GM12892 (cell line): Measurements from ENCODE around the gene OOSP4A. TPM values are rescaled to one million over a fixed set of nuclear protein-coding genes. Genes with fewer than 3 reads are reported as not detected.
A peak's percentile ranks its signal among the peaks of the same experiment; 100 is the strongest.

Experiments
- DNase-seq: peaks from one replicate; pipeline ENCODE4 v3.0.0; 2011; ENCODE audit not compliant: insufficient read length
- FAIRE-seq: peaks from 2 replicates; lab custom pipeline; 2011; peaks lifted over from hg19 to GRCh38; lab: Jason Lieb, UNC
- POLR2A ChIP-seq: IDR thresholded peaks from 2 replicates; pipeline ENCODE4 v1.6.1; 2011; ENCODE audit warnings: low read depth, low read length, control low read depth
- POLR2AphosphoS5 ChIP-seq: IDR thresholded peaks from 2 replicates; pipeline ENCODE4 v1.6.1; 2011; ENCODE audit warnings: low read depth, low read length, control low read depth
- TAF1 ChIP-seq: IDR thresholded peaks from 2 replicates; pipeline ENCODE4 v1.6.1; 2011; ENCODE audit warnings: low read depth, mild to moderate bottlenecking, control low read depth, low read length, borderline replicate concordance
- polyA plus RNA-seq: library from polyadenylated mRNA; unstranded; fragments of >200 nt; gene quantifications from one replicate; pipeline ENCODE4 v1.2.1, GENCODE V29; 2012; ENCODE audit warnings: missing spikeins, inconsistent platforms; ENCODE audit not compliant: missing spikeins

OOSP4A gene
- polyA plus RNA-seq: not detected

DNA sequence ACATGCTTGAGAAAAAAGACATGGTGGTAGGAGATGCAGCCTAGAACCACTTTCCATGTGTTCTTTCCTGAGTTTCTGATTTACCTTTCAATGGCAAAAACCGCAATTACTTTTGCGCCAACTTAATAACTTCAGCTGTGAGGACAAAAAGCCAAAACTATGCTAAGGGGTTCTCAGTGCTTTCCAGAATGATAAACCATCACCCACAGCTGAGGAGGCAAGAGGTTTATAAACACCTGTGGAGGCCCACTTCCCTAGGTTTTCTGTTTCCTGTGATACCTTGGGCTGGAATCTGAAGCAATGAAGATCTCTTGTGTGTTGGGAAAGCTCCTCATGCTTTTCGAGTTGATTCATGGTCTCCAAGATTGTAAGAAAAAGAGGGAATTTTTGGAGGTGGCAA, at the start of gene OOSP4A:
OOSP4A (plus strand) TSS at position 301 of the 400 bp plus-strand sequence; CDS start at position 301, 0 bp downstream.
- TF ChIP-seq TAF1 (no peak), POLR2A (no peak), POLR2AphosphoS5 (no peak)
- FAIRE-seq (no peak), DNase-seq (no peak)

DNA sequence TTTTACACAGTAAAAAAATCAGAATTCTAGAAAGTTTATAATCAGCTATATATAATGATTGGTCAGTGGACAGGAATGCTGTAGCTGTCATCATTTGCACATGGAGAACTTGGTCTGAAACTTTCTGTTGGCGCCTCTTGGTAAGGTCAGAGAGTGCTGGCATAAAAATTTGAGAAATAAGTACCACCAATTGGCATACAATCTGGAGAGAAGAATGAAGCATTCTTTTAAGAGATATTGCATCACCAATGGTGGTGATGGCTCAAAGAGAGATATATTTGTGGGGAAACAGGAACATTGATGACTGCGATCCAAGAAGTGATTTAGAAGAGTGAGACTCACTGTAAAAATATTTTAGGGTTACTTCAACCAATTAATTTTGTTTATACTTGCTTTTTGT, 45.4 kb upstream of the OOSP4A start:
- TF ChIP-seq TAF1: no peak
- TF ChIP-seq POLR2AphosphoS5: no peak
- TF ChIP-seq POLR2A: no peak
- no peak for DNase-seq
- FAIRE-seq: peak; percentile 48

DNA sequence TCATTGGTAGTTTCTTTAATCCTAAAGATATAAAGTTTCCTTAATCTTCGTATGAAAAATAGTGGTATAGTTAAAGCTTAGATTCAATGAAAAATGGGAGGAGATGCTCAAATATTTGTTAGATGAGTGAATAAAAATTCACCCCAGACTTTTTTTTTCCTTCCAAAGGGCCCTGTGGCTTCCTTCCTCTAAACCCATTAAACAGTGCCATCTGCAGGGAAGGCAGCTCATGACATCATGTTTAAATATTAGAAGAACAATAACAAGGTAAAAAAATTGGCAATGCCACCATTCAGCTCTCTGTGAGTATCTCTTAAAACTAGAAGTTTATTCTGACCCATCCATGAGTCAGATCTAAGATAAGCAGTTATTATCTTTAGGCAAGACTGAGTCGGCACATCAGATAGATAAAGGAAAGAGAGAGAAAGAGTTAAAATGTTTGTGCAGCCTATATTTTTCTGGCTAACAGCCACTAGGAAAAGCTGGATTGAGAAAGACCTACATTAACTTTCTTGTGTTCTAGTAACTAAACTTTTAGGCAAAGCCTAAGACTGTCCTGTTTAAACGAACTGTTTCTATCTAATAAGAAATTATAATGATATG, 44.7 kb upstream of the OOSP4A start:
- no peak for TF ChIP-seq POLR2A
- no peak for TF ChIP-seq POLR2AphosphoS5
- no peak for TF ChIP-seq TAF1
- FAIRE-seq: no peak
- DNase-seq: no peak

DNA sequence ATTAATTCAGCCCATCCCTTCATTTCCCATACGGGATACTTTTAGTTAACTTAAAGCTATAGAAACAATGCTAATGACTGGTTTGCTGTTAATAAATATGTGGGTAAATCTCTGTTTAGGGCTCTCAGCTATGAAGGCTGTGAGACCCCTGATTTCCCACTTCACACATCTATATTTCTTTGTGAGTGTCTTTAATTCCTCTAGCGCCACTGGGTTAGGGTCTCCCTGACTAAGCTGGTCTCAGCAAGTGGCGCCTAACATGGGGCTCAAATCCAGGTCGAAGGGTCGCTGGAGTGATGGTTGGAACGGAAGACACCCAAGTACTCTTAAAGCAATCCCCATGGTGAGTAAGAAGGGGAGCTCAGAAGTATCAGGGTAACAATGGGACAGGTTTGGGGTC, 40.0 kb upstream of the OOSP4A start:
- TF ChIP-seq POLR2AphosphoS5: no peak
- TF ChIP-seq TAF1: no peak
- TF ChIP-seq POLR2A: no peak
- no peak for DNase-seq
- no peak for FAIRE-seq

DNA sequence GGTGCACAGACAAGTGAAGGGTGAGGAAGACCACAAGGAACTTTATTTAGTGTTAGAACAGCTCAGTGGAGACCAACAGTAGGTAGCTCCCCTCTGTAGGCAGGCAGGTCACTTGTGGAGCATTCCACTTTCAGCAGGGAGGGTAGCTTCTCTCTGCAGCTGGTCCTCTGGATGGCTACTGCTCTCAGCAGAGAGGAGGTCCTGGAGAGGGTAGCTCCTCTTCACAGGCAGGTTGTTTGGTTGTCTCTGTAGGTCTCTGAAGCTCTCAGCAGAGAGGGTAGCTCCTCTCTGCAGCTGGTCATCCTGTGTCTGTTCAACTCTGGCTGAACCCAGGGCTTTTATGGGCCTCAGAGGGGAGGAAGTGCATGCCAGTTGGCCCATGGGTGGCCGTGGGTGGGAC, 32.1 kb upstream of the OOSP4A start:
- FAIRE-seq (no peak), DNase-seq (no peak)
- TF ChIP-seq POLR2AphosphoS5 (no peak), POLR2A (no peak), TAF1 (no peak)

DNA sequence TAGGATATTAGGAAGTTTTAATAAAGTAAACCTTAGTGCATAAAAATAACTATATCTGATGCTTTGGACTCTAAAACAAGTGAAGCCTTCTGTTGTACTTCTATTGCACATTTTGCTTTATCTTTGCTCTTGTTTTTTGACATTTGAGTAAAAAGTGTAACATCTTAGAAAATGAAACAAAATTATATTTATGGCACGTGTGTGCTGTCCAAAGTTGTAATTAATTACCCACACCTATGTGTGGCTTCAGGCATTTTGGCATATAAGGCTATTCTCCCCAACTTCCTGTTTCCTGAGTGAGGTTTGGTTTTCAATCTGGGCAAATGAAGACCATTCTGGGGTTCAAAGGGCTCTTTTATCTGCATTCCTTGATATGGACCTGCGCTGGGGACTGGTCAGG, 25.7 kb upstream of the OOSP4A start, which contains the start of gene OOSP1:
OOSP1 (plus strand) TSS at position 301 of the 400 bp plus-strand sequence; CDS start at position 324, 23 bp downstream.
- DNase-seq (no peak), FAIRE-seq (no peak)
- TF ChIP-seq POLR2A: no peak
- no peak for TF ChIP-seq TAF1
- TF ChIP-seq POLR2AphosphoS5: no peak

DNA sequence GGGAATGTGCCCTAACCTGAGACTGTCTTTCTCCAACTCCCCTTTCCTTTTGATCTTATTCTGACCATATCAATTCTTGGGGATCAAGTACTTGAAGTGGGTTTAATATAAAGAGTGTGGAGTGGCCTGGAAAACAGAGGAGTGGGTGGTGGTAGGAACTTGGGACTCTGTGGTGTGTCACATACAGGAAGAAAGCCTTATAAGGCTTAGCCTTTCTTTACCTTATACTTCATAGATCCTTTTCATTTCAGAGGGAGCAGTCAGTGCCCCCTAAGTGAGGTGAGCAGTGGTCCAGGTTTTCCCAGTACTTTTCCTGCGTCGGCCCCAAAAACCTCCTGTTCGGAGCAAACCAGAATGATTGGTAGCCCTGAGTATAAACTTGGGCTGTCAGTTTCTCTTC, 25.1 kb upstream of the OOSP4A start:
- no peak for FAIRE-seq
- TF ChIP-seq POLR2A (no peak), TAF1 (no peak), POLR2AphosphoS5 (no peak)
- no peak for DNase-seq

DNA sequence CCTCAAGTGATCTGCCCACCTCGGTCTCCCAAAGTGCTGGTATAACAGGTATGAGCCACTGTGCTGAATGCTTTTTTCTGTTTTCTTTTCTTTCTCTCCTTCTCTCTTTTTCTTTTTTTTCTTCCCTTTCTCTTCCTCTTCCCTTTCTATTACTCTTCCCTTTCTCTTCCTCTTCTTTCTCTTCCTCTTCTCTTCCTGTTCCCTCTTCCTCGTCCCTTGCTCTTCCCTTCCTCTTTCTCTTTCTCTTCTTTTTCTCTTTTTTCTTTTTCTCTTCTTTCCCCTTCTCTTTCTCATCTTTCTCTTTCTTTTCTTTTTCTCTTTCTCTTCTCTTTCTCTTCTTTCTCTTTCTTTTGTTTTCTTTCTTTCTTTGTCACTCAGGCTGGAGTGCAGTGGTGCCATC, 24.4 kb upstream of the OOSP4A start:
- FAIRE-seq (no peak), DNase-seq (no peak)
- TF ChIP-seq TAF1 (no peak), POLR2AphosphoS5 (no peak), POLR2A (no peak)

DNA sequence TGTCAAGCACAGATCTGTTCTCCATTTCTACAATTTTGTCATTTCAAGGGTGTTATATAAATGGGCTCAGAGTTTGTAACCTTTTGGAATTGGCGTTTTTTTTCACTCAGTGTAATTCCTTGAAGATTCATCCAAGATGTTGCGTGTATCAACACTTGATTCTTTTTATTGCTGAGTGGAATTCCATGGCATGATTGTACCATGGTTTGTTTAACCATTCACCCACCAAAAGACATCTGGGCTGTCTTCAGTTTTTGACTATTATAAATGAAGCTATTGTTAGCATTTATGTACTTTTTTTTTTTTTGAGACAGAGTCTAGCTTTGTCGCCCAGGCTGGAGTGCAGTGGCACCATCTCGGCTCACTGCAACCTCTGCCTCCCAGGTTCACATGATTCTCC, 22.7 kb upstream of the OOSP4A start:
- TF ChIP-seq TAF1 (no peak), POLR2A (no peak)
- no peak for FAIRE-seq
- DNase-seq: no peak

DNA sequence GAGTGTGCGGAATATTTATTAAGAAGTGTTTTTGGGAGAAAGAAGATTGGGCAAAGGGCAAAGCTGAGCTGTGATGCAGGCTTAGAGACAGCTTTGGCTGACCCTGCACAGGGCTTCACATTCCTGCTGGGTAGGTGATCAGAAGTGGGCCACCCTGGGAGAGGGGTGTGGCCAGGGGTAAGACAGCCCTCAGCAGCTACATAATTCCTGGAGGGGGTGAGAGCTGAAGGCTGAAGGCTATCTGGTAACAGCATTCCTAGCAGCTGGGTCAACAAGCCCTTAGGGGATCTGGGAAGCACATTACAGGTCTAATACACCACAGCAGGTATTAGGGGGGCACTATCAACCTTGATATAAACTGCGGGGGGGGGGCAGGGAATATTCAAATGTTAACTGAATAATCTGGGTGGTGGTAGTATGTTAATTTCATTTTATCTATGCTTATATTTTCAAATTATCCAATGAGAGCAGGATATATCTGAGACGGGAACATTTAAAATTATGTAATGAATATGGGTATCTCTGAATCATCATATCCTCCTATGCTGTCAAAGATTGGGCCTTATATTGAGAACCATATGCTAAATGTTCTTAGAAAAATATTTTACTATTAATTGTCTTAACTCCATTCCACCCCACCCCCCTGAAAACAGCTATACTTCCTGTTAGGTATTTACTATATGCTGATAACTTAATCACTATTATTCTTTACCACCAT, 19.7 kb upstream of the OOSP4A start:
- DNase-seq (no peak), FAIRE-seq (no peak)
- TF ChIP-seq TAF1 (no peak), POLR2A (no peak), POLR2AphosphoS5 (no peak)

DNA sequence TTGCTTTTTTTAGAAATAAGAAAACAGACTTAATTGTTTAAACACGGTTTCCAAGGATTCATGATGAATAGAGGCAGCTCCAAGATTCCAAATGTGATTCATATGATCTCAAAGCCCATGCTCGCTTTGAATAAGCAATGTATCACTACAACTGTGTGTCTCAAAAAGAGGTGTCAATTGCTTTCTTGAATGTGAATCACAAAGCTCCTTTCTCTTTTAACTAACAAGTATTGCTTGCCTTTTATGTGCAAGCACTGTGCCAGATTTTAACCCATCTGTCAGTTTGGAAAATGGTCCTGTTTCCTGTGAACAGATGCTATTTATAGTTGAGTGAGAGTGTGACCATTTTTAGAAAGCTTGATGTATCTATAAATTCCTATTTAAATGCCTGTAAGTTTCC, 19.1 kb upstream of the OOSP4A start:
- no peak for FAIRE-seq
- TF ChIP-seq POLR2AphosphoS5 (no peak), POLR2A (no peak), TAF1 (no peak)
- no peak for DNase-seq

DNA sequence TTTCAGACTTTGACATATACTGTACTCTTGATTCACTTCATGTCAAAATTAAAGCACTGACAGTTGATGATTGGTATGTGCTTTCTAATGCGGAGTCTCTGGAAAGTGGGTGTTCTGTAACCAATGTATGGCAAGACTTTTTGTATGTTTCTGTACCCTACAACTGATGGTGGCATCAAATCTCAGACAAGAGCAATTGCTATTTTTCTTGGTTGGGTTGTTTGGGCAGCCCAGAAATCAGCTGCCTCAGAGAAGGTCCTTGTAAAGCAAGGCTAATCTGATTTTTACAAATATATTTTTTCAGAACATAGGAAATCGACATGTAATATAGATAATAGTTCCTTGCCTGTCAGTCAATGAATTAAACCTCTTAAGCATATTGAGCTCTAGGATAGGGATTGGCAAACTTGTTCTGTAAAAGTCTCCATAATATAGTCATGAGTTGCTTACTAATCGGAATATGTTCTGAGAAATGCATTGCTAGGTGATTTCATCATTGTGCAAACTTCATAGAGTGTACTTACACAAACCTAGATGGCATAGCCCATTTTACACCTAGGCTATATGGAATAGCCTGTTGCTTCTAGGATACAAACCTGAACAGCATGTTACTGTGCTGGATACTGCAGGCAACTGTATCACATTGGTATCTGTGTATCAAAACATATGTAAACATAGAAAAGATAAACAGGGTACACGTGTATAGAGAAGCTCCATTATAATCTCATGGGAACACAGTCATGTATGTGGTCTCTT, 10.2 kb upstream of the OOSP4A start:
- peak; percentile 5 for FAIRE-seq
- no peak for DNase-seq
- TF ChIP-seq POLR2AphosphoS5: no peak
- no peak for TF ChIP-seq POLR2A
- TF ChIP-seq TAF1: no peak
